Osteocyte (in vitro differentiated cells): ENCODE data around the gene PTHLH. TPM values are rescaled to one million over a fixed set of nuclear protein-coding genes. Genes with fewer than 3 reads are reported as not detected.

ENCODE experiments used
- DNase-seq: peaks from one replicate; pipeline ENCODE4 v3.0.0; 2021; ENCODE audit warnings: mixed read lengths; ENCODE audit not compliant: unreplicated experiment; ENCODE audit errors: extremely low spot score
- H3K27ac Mint-ChIP-seq: one replicate; pipeline ENCODE4 v1.8.0; 2021; ENCODE audit warnings: mild to moderate bottlenecking, mixed read lengths; ENCODE audit not compliant: unreplicated experiment
- H3K27me3 Mint-ChIP-seq: one replicate; pipeline ENCODE4 v1.8.0; 2021; ENCODE audit warnings: mixed read lengths; ENCODE audit not compliant: unreplicated experiment
- H3K36me3 Mint-ChIP-seq: one replicate; pipeline ENCODE4 v1.8.0; 2021; ENCODE audit warnings: mixed read lengths; ENCODE audit not compliant: unreplicated experiment
- H3K4me1 Mint-ChIP-seq: one replicate; pipeline ENCODE4 v1.8.0; 2021; ENCODE audit warnings: mixed read lengths; ENCODE audit not compliant: unreplicated experiment
- H3K4me3 Mint-ChIP-seq: one replicate; pipeline ENCODE4 v1.8.0; 2021; ENCODE audit warnings: mild to moderate bottlenecking, moderate library complexity, mixed read lengths; ENCODE audit not compliant: unreplicated experiment
- H3K9me3 Mint-ChIP-seq: one replicate; pipeline ENCODE4 v1.8.0; 2021; ENCODE audit warnings: mixed read lengths; ENCODE audit not compliant: unreplicated experiment
- CTCF ChIP-seq: fragments of 200-600 bp; sonication (generic); IDR thresholded peaks from 2 replicates; pipeline ENCODE4 v1.5.0; 2021; ENCODE audit warnings: antibody characterized with exemption, mild to moderate bottlenecking, moderate library complexity
- total RNA-seq: library from RNA; stranded (reverse); gene quantifications from 2 replicates; pipeline ENCODE4 v1.2.1, GENCODE V29; 2021

PTHLH gene
- total RNA-seq, 1 donor from 2014 or later = 0.46 TPM

GRCh38 chr12:27952510-27952909 lies 20.0 kb downstream of the PTHLH start:
- Mint-ChIP-seq H3K27ac (no peak overlapping the region), H3K36me3 (no peaks in the 10 kb centered on the region), H3K4me3 (no peak overlapping the region), H3K27me3 (no peaks in the 10 kb centered on the region), H3K9me3 (no peaks in the 10 kb centered on the region), H3K4me1 (no peaks in the 10 kb centered on the region)
- DNase-seq = no peak
- TF ChIP-seq CTCF = no peak

- Mint-ChIP-seq H3K9me3 (no peaks in the 10 kb centered on the region), H3K27me3 (no peaks in the 10 kb centered on the region), H3K36me3 (no peaks in the 10 kb centered on the region), H3K27ac (no peak overlapping the region), H3K4me3 (no peak overlapping the region), H3K4me1 (no peaks in the 10 kb centered on the region)
- TF ChIP-seq CTCF = no peak
- no peak for DNase-seq
Observed at GRCh38 chr12:27951898-27952297, 20.6 kb downstream of the PTHLH start.

GRCh38 chr12:27946421-27946820 lies 26.1 kb downstream of the PTHLH start:
- Mint-ChIP-seq H3K36me3 (no peaks in the 10 kb centered on the region), H3K27ac (no peak overlapping the region), H3K27me3 (peaks cover 4% of the 10 kb centered on the region)

GRCh38 chr12:27940756-27941402 lies 31.7 kb downstream of the PTHLH start:
- TF ChIP-seq CTCF = peak; percentile 92
- Mint-ChIP-seq H3K27me3 (peaks cover 18% of the 10 kb centered on the region), H3K4me3 (no peak overlapping the region), H3K36me3 (no peaks in the 10 kb centered on the region), H3K27ac (no peak overlapping the region), H3K9me3 (no peaks in the 10 kb centered on the region), H3K4me1 (no peaks in the 10 kb centered on the region)
- DNase-seq = peak; percentile 89

More at GRCh38 chr12:27946421-27946820, 26.1 kb downstream of the PTHLH start:
- DNase-seq = no peak
- Mint-ChIP-seq H3K9me3 (no peaks in the 10 kb centered on the region), H3K4me3 (no peak overlapping the region), H3K4me1 (no peaks in the 10 kb centered on the region)
- no peak for TF ChIP-seq CTCF

GRCh38 chr12:27940245-27940644 lies 32.3 kb downstream of the PTHLH start:
- no peak overlapping the region for H3K4me3 Mint-ChIP-seq
- no peaks in the 10 kb centered on the region for H3K4me1 Mint-ChIP-seq
- peaks cover 18% of the 10 kb centered on the region for H3K27me3 Mint-ChIP-seq
- no peak for TF ChIP-seq CTCF
- no peaks in the 10 kb centered on the region for H3K36me3 Mint-ChIP-seq
- DNase-seq = no peak
- no peak overlapping the region for H3K27ac Mint-ChIP-seq
- no peaks in the 10 kb centered on the region for H3K9me3 Mint-ChIP-seq
